AG10803 (cell line): ENCODE data around the gene LGALS12.
A peak's percentile ranks its signal among the peaks of the same experiment; 100 is the strongest.
"Not testable (repeated sequence)": the region's sequence is repeated elsewhere in the genome, so short reads cannot be mapped to it uniquely, and the experiment has no call there.

Source experiments
- DNase-seq: peaks from one replicate; pipeline ENCODE4 v3.0.0; 2010; ENCODE audit warnings: low read depth
- H3K4me3 ChIP-seq: 2 replicates; pipeline ENCODE4 v1.5.1; 2011; ENCODE audit warnings: mild to moderate bottlenecking, low read length, control low read depth
- TF ChIP-seq, protein P1 (sequence below): conservative IDR thresholded peaks from 2 replicates; pipeline ENCODE4 v1.5.1; 2011; ENCODE audit warnings: mild to moderate bottlenecking, low read length, control low read depth, inconsistent platforms

LGALS12 gene

GRCh38 chr11:63523151-63523550 is 17.3 kb downstream of the LGALS12 start:
- no peak for DNase-seq
- TF ChIP-seq, protein P1, sequence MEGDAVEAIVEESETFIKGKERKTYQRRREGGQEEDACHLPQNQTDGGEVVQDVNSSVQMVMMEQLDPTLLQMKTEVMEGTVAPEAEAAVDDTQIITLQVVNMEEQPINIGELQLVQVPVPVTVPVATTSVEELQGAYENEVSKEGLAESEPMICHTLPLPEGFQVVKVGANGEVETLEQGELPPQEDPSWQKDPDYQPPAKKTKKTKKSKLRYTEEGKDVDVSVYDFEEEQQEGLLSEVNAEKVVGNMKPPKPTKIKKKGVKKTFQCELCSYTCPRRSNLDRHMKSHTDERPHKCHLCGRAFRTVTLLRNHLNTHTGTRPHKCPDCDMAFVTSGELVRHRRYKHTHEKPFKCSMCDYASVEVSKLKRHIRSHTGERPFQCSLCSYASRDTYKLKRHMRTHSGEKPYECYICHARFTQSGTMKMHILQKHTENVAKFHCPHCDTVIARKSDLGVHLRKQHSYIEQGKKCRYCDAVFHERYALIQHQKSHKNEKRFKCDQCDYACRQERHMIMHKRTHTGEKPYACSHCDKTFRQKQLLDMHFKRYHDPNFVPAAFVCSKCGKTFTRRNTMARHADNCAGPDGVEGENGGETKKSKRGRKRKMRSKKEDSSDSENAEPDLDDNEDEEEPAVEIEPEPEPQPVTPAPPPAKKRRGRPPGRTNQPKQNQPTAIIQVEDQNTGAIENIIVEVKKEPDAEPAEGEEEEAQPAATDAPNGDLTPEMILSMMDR: no peak
- no peak overlapping the region for H3K4me3 ChIP-seq

DNA sequence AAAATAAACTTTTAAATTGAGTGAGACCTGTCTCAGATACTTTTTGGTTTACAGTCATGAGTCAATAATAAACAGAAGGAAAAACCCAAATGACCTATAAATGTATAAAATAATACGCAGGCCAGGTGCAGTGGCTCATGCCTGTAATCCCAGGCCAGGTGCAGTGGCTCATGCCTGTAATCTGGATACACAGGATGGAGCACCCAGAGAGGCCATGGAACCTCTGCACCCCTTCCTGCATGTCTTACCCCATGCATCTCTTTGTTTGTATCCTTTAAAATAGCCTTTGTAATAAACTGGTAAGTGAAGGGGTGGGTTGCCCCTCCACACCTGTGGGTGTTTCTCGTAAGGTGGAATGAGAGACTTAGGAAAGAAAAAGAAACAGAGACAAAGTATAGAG is 21.8 kb downstream of the LGALS12 start:
- H3K4me3 ChIP-seq: no peak overlapping the region
- TF ChIP-seq, protein P1: no peak
- DNase-seq: no peak

GRCh38 chr11:63528156-63528555 is 22.3 kb downstream of the LGALS12 start:
- H3K4me3 ChIP-seq, DNase-seq: not testable (repeated sequence)

DNA sequence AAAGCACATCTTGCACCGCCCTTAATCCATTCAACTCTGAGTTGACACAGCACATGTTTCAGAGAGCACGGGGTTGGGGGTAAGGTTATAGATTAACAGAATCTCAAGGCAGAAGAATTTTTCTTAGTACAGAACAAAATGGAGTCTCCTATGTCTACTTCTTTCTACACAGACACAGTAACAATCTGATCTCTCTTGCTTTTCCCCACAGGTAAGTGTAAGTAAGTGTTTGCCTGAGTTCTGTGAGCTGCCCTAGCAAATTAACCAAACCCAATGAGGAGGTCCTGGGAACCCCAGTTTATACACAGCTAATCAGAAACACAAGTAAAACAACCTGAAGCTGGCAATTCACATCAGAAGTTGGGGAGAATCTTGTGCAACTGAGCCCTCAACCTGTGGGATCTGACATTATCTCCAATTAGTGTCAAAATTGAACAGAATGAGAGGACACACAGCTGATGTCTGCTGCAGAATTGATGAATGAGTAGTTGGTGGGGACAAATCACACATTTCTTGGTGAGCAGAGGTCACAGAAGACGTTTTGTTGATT is 22.9 kb downstream of the LGALS12 start:
- not testable (repeated sequence) for H3K4me3 ChIP-seq

DNA sequence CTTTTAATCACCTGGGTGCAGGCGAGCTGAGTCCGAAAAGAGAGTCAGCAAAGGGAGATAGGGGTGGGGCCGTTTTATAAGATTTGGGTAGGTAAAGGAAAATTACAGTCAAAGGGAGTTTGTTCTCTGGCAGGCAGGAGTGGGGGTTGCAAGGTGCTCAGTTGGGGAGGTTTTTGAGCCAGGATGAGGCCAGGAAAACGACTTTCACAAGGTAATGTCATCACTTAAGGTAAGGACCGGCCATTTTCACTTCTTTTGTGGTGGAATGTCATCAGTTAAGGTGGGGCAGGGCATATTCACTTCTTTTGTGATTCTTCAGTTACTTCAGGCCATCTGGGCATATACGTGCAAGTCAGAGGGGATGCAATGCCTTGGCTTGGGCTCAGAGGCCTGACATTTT is 23.5 kb downstream of the LGALS12 start:
- not testable (repeated sequence) for DNase-seq

More for the DNA sequence above, 22.9 kb downstream of the LGALS12 start:
- not testable (repeated sequence) for DNase-seq

GRCh38 chr11:63530021-63530420 is 24.1 kb downstream of the LGALS12 start:
- TF ChIP-seq, protein P1: no peak
- DNase-seq: no peak
- no peak overlapping the region for H3K4me3 ChIP-seq

More for the DNA sequence above, 23.5 kb downstream of the LGALS12 start:
- not testable (repeated sequence) for H3K4me3 ChIP-seq

GRCh38 chr11:63531074-63531792 is 25.3 kb downstream of the LGALS12 start:
- DNase-seq: peak; percentile 85
- not testable (repeated sequence) for H3K4me3 ChIP-seq

DNA sequence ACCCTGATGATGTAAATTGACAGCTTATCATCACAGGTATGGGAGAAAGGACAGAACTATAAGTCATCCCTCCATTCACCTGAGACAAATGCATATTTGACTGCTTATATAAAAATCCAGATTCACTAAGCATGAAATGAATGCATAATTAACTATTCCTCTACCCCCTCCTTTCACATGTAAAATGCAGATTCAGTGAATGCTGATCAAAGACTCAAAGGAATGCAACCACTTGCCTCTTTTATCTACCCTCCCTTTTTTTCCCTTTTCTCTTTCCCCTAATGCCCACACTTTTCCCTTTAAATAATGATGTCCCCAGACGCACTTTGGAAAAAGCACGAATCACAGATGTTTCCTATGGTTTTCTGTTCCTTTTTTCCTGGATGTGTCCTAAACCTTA is 26.2 kb downstream of the LGALS12 start:
- TF ChIP-seq, protein P1: no peak
- no peak for DNase-seq
- no peak overlapping the region for H3K4me3 ChIP-seq

DNA sequence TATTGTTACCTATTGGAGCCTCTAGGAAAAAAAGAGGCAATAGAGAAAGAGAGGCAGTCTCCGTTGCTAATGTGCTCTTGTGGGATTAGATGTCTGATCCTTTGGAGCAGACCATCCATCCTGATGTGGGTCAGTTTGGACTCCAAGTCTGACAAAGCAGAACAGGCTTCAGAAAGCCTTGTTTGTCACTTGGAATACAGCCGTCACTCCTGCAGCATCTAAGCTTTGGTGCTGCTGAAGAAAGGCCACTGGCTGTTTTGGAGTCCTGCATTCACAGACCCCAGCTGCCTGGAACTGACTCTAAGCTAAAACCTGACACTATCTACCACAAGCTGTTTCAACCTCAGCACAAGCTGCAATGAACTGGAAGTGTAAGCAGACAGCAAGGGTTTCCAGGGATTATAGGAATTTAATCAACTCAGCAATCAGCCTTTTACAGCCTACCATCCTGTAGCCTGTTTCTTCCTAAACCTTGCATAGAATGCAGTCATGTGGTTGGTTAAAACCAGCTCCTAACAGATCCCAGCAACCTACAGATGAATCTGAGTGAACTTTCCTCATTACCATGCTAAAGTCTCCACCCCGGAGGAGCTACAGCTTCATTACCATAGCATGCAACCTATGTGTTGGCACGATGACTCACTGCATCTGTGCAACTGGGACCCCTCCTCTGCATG is 27.1 kb downstream of the LGALS12 start:
- DNase-seq: no peak
- H3K4me3 ChIP-seq: no peak overlapping the region
- TF ChIP-seq, protein P1: no peak
